Stimulated activated CD8-positive, alpha-beta memory T cell treated with anti-CD3 and anti-CD28 coated beads, Interleukin-12 subunit alpha, Interleukin-12 subunit beta, amount 100 ng/mL, for 4 hours (primary cell): Measurements from ENCODE around the gene DNAJC22.
"Not testable (repeated sequence)": the region's sequence is repeated elsewhere in the genome, so short reads cannot be mapped to it uniquely, and the experiment has no call there.

Experiments
- DNase-seq: peaks from one replicate; pipeline ENCODE4 v3.0.0-alpha.2; 2020; ENCODE audit warnings: low read depth

Gene DNAJC22

GRCh38 chr12:49331380-49332222 is 15.1 kb upstream of the DNAJC22 start:
- DNase-seq = no peak

DNA sequence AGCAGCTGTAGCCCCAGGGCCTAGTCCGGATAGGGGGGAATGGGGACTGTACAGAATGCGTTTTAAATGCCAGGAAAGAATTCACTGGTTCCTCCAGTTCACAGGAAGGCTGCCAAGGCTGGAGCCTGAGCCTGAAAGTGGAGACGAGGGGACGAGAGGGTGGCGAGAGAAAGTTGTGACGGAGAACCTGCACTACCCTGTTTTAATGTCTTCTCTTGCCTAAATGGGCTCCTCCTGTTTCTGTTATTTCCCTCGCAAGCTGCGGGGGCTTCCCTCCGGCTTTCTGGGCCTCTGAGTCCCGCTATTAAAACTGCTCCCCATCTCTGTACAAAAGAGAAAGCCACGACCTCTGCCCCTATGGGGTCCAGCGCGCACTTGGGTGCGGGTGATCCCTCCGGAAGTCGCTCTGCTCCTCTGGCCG is 14.2 kb upstream of the DNAJC22 start:
- no peak for DNase-seq

- no peak for DNase-seq
Observed at GRCh38 chr12:49332891-49333371, 13.8 kb upstream of the DNAJC22 start.

- not testable (repeated sequence) for DNase-seq
Observed at GRCh38 chr12:49333778-49334177, 12.9 kb upstream of the DNAJC22 start.

GRCh38 chr12:49334226-49334625 is 12.5 kb upstream of the DNAJC22 start:
- DNase-seq = no peak

DNA sequence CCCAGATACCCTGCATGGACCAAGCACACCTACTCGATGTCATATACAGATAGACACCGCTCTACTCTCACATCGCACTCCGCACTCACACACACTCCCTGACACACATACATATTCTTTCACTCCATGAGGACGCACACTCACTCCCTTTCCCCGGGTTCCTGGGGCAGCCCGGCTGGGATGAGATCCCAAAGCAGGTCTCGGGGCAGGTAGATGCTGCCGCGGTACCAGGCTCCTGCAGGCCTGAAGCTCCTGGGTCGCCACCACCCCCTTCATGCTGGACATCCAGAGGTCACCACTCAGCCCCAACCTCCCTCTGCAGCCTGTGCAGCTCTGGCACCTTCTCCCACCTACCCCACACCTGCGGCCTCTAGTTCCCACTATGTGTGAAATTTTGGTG is 12.0 kb upstream of the DNAJC22 start:
- no peak for DNase-seq

- no peak for DNase-seq
Observed at GRCh38 chr12:49335118-49335954, 11.4 kb upstream of the DNAJC22 start.

DNA sequence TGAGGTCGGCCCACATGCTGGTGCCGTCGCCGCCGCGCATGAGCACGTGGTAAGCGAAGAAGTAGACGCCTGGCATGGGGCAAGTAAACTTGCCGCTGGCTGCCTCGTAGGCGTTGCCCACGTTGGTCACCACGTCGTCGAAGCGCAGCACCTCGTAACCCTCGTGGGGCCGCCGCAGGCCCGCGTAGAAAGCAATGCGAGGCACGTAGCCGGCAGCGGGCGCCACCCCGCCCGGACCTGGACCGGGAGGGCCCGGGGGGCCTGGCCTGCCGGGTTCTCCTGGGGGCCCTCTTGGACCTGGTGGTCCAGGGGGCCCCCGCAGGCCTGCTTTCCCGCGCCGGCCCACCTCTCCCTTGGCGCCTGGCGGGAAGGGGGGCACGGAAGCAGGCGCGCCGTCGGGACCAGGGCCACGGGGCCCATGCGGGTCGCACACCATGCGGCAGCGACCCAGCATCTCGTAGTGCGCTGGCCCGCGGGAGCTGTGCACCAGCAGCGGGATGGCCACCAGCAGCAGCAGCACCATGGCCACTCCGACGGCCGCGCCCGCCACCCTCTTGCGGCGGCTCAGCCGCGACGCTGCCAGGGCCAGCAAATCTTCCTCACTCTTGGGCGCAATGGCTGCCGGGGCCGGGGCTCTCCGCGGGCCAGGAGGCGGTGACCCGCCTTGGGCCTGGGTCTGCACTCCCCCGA is 10.6 kb upstream of the DNAJC22 start:
- DNase-seq = no peak

DNA sequence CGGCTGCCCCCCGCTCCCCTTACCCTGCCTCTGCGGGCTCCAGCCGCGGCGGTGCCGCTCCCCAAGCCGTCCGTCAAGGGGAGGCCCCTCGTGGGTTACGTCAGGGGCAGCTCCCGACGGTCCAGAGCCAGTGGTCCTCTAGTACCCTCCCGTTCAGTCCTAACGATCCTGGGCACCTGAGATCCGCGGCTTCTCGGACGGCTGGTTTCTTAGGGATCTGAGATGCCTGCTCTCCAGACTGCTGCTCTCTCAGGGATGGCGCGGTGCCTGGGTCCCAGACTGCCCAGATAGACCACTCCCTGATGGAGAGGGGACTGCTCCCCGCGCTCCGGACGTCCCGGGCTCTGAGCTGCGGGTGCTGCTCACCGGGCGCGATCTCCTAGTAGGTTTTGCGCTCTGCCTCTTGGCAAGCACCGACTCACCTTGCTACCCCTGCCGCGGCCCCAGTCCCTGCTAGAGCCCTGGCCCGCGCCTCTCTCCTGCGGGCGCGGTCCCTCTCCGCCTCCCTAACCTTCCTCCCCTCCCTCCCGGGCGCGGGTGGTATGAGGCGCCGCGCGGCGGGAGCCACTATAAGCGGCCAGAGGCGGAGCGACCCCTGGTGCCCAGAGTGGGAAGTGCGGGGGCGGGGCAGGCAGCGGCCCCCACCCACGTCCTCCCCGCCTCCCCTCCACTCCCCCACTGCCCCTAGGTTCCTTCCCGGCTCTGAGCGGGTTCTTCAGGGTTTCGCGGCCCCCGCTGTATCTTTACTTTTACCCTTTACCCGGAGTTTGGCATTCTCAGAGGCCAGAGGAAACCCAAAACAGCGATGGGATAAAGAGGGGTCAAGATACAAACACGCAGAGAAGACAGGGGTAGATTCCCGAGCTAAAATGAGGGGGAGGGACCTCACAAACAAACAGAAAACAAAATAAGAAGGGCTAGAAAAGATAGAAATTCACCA is 9.8 kb upstream of the DNAJC22 start, which contains the start of gene C1QL4:
Gene C1QL4 (minus strand): TSS at position 544 of the 940 bp plus-strand sequence. CDS start 711 bp downstream, outside the sequence.
- DNase-seq = peak; percentile 70

GRCh38 chr12:49338830-49339463 is 7.7 kb upstream of the DNAJC22 start:
- DNase-seq = no peak

DNA sequence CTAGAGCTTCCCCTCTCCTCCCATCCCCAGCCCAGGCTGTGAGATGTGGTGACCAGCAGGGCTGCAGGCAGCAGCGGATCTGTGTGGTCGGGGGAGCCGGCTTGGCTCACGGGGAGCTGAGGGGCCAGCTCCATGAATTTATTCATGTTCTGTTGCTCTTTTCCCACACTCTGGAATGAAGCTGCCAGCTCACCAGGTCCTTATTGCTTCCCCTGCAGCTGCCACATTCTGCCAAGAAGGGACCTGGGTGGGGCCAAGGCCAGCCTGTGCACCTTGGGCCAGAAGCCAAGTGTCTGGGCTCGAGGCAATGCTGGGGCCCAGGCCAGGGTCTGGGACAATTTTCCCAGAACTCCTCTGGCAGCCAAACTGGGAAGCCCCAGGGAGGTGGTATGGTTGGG is 7.2 kb upstream of the DNAJC22 start:
- DNase-seq = no peak

GRCh38 chr12:49340095-49340870 is 6.4 kb upstream of the DNAJC22 start:
- DNase-seq = no peak

- DNase-seq = no peak
Observed at GRCh38 chr12:49340971-49341776, 5.5 kb upstream of the DNAJC22 start.

GRCh38 chr12:49341777-49342065 is 5.0 kb upstream of the DNAJC22 start:
- no peak for DNase-seq

- DNase-seq = peak; percentile 46
Observed at GRCh38 chr12:49342066-49342913, 4.4 kb upstream of the DNAJC22 start.

GRCh38 chr12:49342914-49343731 is 3.6 kb upstream of the DNAJC22 start:
- DNase-seq = no peak

DNA sequence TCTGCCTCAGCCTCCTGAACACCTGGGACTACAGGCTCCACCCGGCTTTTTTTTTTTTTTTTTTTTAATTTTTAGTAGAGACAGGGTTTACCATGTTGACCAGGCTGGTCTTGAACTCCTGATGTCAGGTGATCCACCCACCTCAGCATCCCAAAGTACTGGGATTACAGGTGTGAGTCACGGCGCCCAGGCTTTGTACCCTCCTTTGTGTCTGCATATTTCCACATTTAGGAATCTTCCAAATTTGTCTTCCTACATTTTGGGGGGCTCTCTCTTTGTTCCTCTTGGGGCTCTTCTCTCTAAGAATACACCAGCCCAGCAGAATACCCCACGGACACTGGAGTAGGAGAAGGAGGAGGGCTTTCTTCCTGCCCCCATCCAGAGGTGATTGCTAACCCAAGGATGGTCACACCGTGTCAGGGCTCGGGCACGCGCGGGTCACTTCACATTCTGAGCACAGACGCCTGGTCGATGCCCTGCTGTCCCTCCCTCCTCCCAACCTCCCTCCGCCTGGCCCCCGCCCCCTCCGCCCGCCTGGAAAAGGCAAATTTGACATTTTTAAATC is 2.1 kb upstream of the DNAJC22 start:
- DNase-seq = no peak
